Peyer's patch (tissue), 4 donors: ENCODE results near the gene LAD1.

Experiments used
- CTCF ChIP-seq, 6 experiments: fragments of 450-650 bp in 4 of 6; fragments of 200-600 bp in 2 of 6; sonication (generic) in 1 of 6; IDR thresholded peaks; one replicate each; pipeline ENCODE4 v1.5.1; 2017 to 2019; ENCODE audit warnings: antibody characterized with exemption in 6 of 6, mild to moderate bottlenecking in 3 of 6, moderate library complexity in 1 of 6
- POLR2A ChIP-seq, 2 donors: fragments of 450-650 bp; IDR thresholded peaks; one replicate each; pipeline ENCODE4 v1.5.1; 2017; ENCODE audit warnings: antibody characterized with exemption in 2 of 2, mild to moderate bottlenecking in 2 of 2, moderate library complexity in 2 of 2

GRCh38 chr1:201427963-201428362 is 28.8 kb upstream of the LAD1 start:
- TF ChIP-seq POLR2A (IDR thresholded peaks at IDR 0.05) (no peak), CTCF (IDR thresholded peaks at IDR 0.05) (no peak)
